ENCODE data around the gene TAC4. TPM values are rescaled to one million over a fixed set of nuclear protein-coding genes. Genes with fewer than 3 reads are reported as not detected.

Gene TAC4
- total and polyA plus RNA-seq, 2 donors (not counting 3 experiments of a cell fraction or from before 2014, with no cell fraction given): 0.19 TPM; not detected in 1

- no peak overlapping the region for H3K4me2 ChIP-seq (ENCODE audit: insufficient read depth, low read length)
- H2AFZ ChIP-seq (ENCODE audit: low read depth, low read length): no peak overlapping the region
- no TSS peak for BruUV-seq (replicated peaks)
- no peak overlapping the region for H3K27ac ChIP-seq (ENCODE audit: insufficient read depth, low read depth, low read length)
- H3K9me1 ChIP-seq (replicated peaks; ENCODE audit: control insufficient read depth, extremely low read depth, insufficient read depth, low read length): no peaks in the 10 kb centered on the region
- peaks cover 8% of the 10 kb centered on the region for H3K4me1 ChIP-seq (ENCODE audit: control insufficient read depth, extremely low read depth, insufficient read depth, low read length)
- no peaks in the 10 kb centered on the region for H4K20me1 ChIP-seq (replicated peaks; ENCODE audit: control insufficient read depth, extremely low read depth, insufficient read depth, low read length)
- peaks cover 0 to 8% of the 10 kb centered on the region in 2 experiments for H3K36me3 ChIP-seq (ENCODE audit: control insufficient read depth in 2 of 2, extremely low read depth in 1 of 2, insufficient read depth in 2 of 2, low read length in 2 of 2)
- dilution Hi-C loops (cut with MboI; ENCODE audit: extremely low pct_ligation_motif_present, low sequenced_read_pairs) (no loop called here), intact Hi-C loops (cut with micrococcal nuclease) (loop anchor here (1.0 kb wide), 2 partner anchors 9 to 13 kb away; no protein-coding TSS in a partner anchor)
- ChIA-PET CTCF (interaction anchor here (0.8 to 1.8 kb wide), 5 partner anchors 8 to 278 kb away, joined by 3 to 11 read pairs (median 4); no protein-coding TSS in a partner anchor), POLR2A (no interaction called here)
- no peaks in the 10 kb centered on the region for H3K27me3 ChIP-seq (ENCODE audit: control insufficient read depth in 2 of 2, insufficient read depth in 2 of 2, low read length in 2 of 2)
- TF ChIP-seq POLR2A (IDR thresholded peaks at IDR 0.05; ENCODE audit: low read depth, low read length): no peak
- no peak for TF ChIP-seq MAX (IDR thresholded peaks at IDR 0.05; ENCODE audit: insufficient read depth, insufficient read length)
- TF ChIP-seq EZH2 (IDR thresholded peaks at IDR 0.05; ENCODE audit: borderline replicate concordance, low read depth, low read length, severe bottlenecking): no peak
- TF ChIP-seq, protein P1, sequence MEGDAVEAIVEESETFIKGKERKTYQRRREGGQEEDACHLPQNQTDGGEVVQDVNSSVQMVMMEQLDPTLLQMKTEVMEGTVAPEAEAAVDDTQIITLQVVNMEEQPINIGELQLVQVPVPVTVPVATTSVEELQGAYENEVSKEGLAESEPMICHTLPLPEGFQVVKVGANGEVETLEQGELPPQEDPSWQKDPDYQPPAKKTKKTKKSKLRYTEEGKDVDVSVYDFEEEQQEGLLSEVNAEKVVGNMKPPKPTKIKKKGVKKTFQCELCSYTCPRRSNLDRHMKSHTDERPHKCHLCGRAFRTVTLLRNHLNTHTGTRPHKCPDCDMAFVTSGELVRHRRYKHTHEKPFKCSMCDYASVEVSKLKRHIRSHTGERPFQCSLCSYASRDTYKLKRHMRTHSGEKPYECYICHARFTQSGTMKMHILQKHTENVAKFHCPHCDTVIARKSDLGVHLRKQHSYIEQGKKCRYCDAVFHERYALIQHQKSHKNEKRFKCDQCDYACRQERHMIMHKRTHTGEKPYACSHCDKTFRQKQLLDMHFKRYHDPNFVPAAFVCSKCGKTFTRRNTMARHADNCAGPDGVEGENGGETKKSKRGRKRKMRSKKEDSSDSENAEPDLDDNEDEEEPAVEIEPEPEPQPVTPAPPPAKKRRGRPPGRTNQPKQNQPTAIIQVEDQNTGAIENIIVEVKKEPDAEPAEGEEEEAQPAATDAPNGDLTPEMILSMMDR (IDR thresholded peaks at IDR 0.05; ENCODE audit: extremely low read depth in 1 of 2, insufficient read depth in 1 of 2, low read depth in 1 of 2, low read length in 2 of 2): no peak
- no peak for TF ChIP-seq JUN (IDR thresholded peaks at IDR 0.05; ENCODE audit: borderline replicate concordance, insufficient read depth, insufficient read length, low read depth)
- TF ChIP-seq MYC (IDR thresholded peaks at IDR 0.05; ENCODE audit: low read depth, low read length): no peak
- FAIRE-seq (no peak), DNase-seq (ENCODE audit: low read depth, low spot score) (peak; percentile 26)
- no peak overlapping the region for H3K9ac ChIP-seq (replicated peaks; ENCODE audit: extremely low read depth, insufficient read depth, low read length)
- no peaks in the 10 kb centered on the region for H3K9me3 ChIP-seq (replicated peaks; ENCODE audit: control insufficient read depth, insufficient read depth, low read length)
- H3K79me2 ChIP-seq (ENCODE audit: control insufficient read depth, insufficient read depth, low read length): no peaks in the 10 kb centered on the region
- H3K4me3 ChIP-seq (replicated peaks in 1 of 3; ENCODE audit: insufficient read depth in 1 of 3, low read depth in 1 of 3, low read length in 3 of 3): no peak overlapping the region
Measured at GRCh38 chr17:49845321-49845720, 2.5 kb downstream of the TAC4 start.
